Lower leg skin (tissue), 4 donors: ENCODE data around the gene SLC3A2. TPM values are rescaled to one million over a fixed set of nuclear protein-coding genes. Genes with fewer than 3 reads are reported as not detected.
A peak's percentile ranks its signal among the peaks of the same experiment; 100 is the strongest.
"Not testable (repeated sequence)": the region's sequence is repeated elsewhere in the genome, so short reads cannot be mapped to it uniquely, and the experiment has no call there.

Source experiments
- DNase-seq, 2 donors: peaks; one replicate each; pipeline ENCODE4 v3.0.0-alpha.2; 2019; ENCODE audit warnings: low spot score in 2 of 2
- H3K4me3 ChIP-seq: fragments of 200-600 bp; sonication (generic); 2 replicates; pipeline ENCODE4 v1.5.1; 2017; ENCODE audit warnings: mild to moderate bottlenecking, low read depth; ENCODE audit not compliant: poor library complexity, severe bottlenecking
- POLR2A ChIP-seq, 2 donors: fragments of 450-650 bp; IDR thresholded peaks; one replicate each; pipeline ENCODE4 v1.6.1; 2016 to 2017; ENCODE audit warnings: antibody characterized with exemption in 2 of 2, mild to moderate bottlenecking in 1 of 2, moderate library complexity in 1 of 2
- WGBS, 2 donors: methylation state at CpG; one replicate each; pipeline ENCODE4 v1.1.5; 2018; 5-methylcytosine and 5-hydroxymethylcytosine counted together
- intact Hi-C: fragments of 100-400 bp; cut with DNase I; formaldehyde crosslinking; loops from one replicate; pipeline ENCODE4 v1.15.0; 2023; ENCODE audit warnings: low total_unique reads
- total RNA-seq, 4 donors: library from RNA; depleted of rRNA; stranded (reverse); fragments of >200 nt; gene quantifications; one replicate each; pipeline ENCODE4 v1.1.0, GENCODE V29; 2016
- TF ChIP-seq, protein P1 (sequence below), 3 donors: fragments of 450-650 bp; IDR thresholded peaks; one replicate each; pipeline ENCODE4 v1.5.1; 2016; ENCODE audit warnings: antibody characterized with exemption in 3 of 3, mild to moderate bottlenecking in 3 of 3, moderate library complexity in 2 of 3

The SLC3A2 gene
- total RNA-seq, 4 donors from 2014 or later = 175 to 190 (median 187) TPM

DNA sequence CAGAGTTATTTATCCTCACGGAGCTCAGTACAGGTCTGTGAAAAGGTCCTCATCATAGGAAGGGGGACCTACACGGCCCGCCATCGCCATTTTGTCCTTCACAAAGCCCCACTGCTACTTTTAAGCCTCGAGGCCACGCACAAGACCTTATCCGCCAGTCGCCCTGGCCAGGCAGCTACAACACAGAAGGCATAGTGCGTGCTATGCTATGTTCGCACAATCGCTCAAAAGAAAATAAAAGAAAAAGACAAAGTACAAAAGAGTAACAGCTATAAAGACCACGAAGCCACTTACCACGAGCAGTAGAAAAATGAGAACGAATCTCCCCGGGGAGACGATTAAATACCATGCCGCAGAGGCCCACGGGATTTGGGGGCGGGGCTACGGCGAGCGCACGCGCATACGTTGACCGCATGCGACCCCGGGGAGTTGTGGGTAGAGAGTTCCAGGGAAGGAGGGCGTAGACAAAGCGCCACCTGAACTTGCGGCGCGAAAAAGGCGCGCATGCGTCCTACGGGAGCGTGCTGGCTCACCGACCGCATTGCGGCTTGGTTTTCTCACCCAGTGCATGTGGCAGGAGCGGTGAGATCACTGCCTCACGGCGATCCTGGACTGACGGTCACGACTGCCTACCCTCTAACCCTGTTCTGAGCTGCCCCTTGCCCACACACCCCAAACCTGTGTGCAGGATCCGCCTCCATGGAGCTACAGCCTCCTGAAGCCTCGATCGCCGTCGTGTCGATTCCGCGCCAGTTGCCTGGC, 24.9 kb upstream of the SLC3A2 start:
- intact Hi-C loops = loop anchor here (10.0 kb wide), 1 partner anchor 61 kb away; the partner anchor contains the start of gene TMEM223
- 0% methylated on average over 48 to 53 of the region's 54 CpGs for WGBS, 2 donors

DNA sequence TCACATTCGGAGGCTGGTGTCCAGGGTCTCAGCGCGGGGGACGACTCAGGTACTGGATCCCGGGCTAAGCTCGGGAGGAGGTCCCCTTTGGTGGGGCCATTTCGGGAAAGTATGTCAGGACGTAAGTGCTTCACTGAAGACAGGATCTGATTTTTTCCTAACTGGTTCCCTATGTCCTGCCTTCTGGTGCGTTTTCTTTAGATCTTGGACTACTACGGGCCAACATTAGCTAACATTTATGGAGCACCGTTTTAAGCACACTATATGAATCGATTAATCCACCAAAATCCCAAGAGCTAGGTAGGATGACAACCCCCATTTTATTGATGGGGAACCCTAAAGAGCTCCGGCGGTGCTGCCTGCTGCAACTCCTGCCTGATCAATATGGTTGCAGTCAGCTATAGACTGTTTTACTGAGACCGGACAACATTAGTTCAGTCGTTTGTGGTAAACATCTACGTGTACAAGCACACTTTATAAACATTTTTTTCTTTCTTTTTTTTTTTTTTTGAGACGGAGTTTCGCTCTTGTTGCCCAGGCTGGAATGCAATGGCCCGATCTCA, 24.3 kb upstream of the SLC3A2 start:
- no peak for DNase-seq
- WGBS, 2 donors = 9% methylated on average over 18 to 19 of the region's 20 CpGs
- peak overlapping the region; percentile 28 for H3K4me3 ChIP-seq
- intact Hi-C loops = loop anchor here (10.0 kb wide), 1 partner anchor 62 kb away; the partner anchor contains the start of gene TMEM223
- TF ChIP-seq, protein P1, sequence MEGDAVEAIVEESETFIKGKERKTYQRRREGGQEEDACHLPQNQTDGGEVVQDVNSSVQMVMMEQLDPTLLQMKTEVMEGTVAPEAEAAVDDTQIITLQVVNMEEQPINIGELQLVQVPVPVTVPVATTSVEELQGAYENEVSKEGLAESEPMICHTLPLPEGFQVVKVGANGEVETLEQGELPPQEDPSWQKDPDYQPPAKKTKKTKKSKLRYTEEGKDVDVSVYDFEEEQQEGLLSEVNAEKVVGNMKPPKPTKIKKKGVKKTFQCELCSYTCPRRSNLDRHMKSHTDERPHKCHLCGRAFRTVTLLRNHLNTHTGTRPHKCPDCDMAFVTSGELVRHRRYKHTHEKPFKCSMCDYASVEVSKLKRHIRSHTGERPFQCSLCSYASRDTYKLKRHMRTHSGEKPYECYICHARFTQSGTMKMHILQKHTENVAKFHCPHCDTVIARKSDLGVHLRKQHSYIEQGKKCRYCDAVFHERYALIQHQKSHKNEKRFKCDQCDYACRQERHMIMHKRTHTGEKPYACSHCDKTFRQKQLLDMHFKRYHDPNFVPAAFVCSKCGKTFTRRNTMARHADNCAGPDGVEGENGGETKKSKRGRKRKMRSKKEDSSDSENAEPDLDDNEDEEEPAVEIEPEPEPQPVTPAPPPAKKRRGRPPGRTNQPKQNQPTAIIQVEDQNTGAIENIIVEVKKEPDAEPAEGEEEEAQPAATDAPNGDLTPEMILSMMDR (IDR thresholded peaks at IDR 0.05) = no peak
- no peak for TF ChIP-seq POLR2A (IDR thresholded peaks at IDR 0.05)

More for the DNA sequence above, 24.9 kb upstream of the SLC3A2 start:
- H3K4me3 ChIP-seq = peak overlapping the region; percentile 96
- TF ChIP-seq, protein P1 (IDR thresholded peaks at IDR 0.05) = no peak
- TF ChIP-seq POLR2A (IDR thresholded peaks at IDR 0.05) = peak in 1 of 2 donors; percentile 85
- peak; percentile 95 to 99 for DNase-seq

DNA sequence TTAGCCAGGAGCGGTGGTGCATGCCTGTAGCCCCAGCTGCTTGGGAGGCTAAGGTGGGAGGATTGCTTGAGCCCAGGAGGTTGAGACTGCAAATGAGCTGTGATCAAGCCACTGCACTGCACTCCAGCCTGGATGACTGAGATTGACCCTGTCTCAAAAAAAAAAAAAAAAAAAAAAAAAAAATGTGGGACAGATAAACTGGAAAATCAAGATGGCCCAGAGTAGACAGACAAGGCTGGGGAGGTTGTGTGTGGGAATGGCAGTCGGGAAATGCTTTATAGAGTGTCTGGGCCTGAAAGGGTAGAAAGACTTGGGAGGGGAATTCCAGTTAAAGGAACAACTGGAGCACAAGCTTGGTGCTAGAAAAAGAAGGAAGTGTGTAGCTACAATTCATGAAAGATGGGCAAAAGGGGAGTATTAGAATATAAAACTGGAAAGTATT, 23.1 kb upstream of the SLC3A2 start:
- TF ChIP-seq, protein P1 (IDR thresholded peaks at IDR 0.05) = no peak
- no peak for TF ChIP-seq POLR2A (IDR thresholded peaks at IDR 0.05)
- no peak for DNase-seq
- H3K4me3 ChIP-seq = no peak overlapping the region
- 54 to 60% methylated on average over 2 of the region's 2 CpGs for WGBS, 2 donors
- intact Hi-C loops = loop anchor here (10.0 kb wide), 1 partner anchor 63 kb away; the partner anchor contains the start of gene TMEM223

DNA sequence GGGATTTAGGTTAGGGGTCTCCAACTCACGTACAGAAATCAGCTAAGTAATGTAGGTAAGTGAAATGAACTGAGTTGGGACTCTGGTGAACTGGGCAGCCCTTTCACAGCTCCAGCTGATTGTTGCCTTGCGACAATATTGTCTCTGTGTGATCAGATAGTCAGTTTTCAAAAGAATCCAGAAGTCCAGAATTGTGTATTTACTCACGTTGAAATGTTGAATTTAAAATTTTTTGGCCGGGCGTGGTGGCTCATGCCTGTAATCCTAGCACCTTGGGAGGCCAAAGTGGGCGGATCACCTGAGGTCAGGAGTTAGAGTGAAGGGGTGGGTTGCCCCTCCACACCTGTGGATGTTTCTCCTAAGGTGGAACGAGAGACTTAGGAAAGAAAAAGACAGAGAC, 22.5 kb upstream of the SLC3A2 start:
- no peak for TF ChIP-seq POLR2A (IDR thresholded peaks at IDR 0.05)
- DNase-seq = no peak
- 60 to 63% methylated on average over 7 of the region's 7 CpGs for WGBS, 2 donors
- H3K4me3 ChIP-seq = no peak overlapping the region
- intact Hi-C loops = loop anchor here (10.0 kb wide), 1 partner anchor 63 kb away; the partner anchor contains the start of gene TMEM223

DNA sequence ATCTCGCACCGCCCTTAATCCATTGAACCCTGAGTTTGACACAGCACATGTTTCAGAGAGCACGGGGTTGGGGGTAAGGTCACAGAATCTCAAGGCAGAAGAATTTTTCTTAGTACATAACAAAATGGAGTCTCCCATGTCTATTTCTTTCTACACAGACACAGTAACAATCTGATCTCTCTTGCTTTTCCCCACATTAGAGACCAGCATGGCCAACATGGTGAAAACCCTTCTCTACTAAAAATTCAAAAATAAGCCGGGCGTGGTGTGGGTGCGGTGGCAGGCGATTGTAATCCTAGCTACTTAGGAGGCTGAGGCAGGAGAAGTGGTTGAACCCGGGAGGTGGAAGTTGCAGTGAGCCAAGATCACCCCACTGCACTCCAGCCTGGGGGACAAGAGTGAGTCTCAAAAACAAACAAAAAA, 21.4 kb upstream of the SLC3A2 start:
- not testable (repeated sequence) for H3K4me3 ChIP-seq, DNase-seq
- intact Hi-C loops = loop anchor here (10.0 kb wide), 1 partner anchor 64 kb away; the partner anchor contains the start of gene TMEM223
- 53 to 63% methylated on average over 8 of the region's 8 CpGs for WGBS, 2 donors

DNA sequence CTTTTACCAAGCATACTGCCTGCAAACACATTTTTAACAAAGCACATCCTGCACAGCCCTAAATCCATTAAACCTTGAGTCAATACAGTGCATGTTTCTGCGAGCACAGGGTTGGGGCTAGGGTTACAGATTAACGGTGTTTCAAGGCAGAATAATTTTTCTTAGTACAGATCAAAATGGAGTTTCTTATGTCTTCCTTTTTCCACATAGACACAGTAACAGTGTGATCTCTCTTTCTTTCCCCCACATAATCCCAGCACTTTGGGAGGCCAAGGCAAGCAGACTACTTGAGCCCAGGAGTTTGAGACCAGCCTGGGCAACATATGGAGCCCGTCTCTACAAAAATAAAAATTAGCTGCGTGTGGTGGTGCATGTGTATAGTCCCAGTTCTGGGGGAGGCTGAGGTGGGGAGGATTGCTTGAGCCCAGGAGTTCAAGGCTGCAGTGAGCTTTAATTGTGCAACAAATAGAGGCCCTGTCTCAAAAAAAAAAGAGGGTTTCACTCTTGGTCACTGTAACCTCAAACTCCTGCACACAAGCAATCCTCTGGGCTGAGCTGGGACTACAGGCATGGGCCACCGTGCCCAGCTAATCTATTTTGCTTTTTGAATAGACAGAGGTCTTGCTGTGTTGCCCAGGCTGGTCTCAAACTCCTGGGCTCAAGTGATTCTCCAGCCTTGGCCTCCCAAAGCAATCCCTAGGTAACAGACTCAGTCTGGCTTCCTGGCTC, 19.7 kb upstream of the SLC3A2 start:
- no peak overlapping the region for H3K4me3 ChIP-seq
- 79 to 80% methylated on average over 5 of the region's 5 CpGs for WGBS, 2 donors
- DNase-seq = no peak
- intact Hi-C loops = no loop called here
- TF ChIP-seq POLR2A (IDR thresholded peaks at IDR 0.05) = no peak
- TF ChIP-seq, protein P1 (IDR thresholded peaks at IDR 0.05) = no peak

DNA sequence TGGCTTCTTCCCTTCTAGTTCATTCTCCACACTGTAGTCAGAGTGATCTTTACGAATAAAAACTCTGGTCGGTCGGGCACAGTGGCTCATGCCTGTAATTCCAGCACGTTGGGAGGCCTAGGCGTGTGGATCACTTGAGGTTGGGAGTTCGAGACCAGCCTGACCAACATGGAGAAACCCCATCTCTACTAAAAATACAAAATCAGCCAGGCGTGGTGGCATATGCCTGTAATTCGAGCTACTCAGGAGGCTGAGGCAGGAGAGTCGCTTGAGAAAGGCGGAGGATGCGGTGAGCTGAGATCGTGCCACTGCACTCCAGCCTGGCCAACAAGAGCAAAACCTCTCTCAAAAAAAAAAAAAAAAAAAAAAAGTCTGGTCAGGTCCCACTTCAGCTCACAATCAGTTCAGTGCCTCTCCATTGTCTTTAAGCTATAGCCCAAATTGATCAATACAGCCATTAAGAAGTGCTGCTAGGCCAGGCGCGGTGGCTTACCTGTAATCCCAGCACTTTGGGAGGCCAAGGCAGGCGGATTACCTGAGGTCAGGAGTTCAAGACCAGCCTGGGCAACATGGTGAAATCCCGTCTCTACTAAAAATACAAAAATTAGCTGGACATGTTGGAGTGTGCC, 19.0 kb upstream of the SLC3A2 start:
- intact Hi-C loops, H3K4me3 ChIP-seq, DNase-seq: not testable (repeated sequence)
- 90 to 92% methylated on average over 16 of the region's 16 CpGs for WGBS, 2 donors
